NCI-H510A (cell line): ENCODE data around the gene STUM.
"Not testable (repeated sequence)": the region's sequence is repeated elsewhere in the genome, so short reads cannot be mapped to it uniquely, and the experiment has no call there.

ENCODE experiments used
- DNase-seq: peaks from one replicate; lab custom pipeline; 2025; lab: John Stamatoyannopoulos, UW

Gene STUM

DNA sequence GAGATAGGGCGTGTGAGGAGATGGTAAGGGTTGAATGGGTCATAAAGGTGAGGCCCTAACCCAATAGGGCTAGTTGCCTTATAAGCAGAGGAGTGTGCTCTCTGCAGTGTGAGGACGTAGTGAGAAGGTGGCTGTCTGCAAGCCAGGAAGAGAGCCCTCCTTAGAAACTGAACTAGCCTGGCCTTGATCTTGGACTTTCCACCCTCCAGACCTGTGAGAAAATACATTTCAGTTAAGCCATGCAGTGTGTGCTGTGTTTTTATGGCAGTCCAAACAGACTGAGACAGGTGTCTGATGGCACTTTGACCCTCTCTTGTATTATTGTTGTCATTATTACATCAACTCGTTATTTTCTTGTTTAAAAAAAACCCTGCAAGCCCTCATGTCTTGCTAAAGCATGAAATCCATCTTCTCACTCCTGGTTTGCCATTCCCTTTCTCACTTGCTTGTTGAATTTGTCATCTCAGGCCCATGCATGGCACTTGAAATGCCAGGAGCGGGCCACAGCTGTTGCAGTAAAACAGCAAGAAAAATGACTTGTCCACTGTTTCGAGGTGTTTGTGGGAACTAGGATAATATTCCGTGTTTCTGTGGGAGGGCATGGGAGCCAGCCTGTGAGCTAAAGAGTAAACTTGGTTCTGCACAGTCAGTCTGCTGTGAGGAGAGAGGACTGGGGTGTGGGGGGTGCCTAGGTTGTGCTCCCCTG is 78.6 kb downstream of the STUM start:
- DNase-seq, result no peak

DNA sequence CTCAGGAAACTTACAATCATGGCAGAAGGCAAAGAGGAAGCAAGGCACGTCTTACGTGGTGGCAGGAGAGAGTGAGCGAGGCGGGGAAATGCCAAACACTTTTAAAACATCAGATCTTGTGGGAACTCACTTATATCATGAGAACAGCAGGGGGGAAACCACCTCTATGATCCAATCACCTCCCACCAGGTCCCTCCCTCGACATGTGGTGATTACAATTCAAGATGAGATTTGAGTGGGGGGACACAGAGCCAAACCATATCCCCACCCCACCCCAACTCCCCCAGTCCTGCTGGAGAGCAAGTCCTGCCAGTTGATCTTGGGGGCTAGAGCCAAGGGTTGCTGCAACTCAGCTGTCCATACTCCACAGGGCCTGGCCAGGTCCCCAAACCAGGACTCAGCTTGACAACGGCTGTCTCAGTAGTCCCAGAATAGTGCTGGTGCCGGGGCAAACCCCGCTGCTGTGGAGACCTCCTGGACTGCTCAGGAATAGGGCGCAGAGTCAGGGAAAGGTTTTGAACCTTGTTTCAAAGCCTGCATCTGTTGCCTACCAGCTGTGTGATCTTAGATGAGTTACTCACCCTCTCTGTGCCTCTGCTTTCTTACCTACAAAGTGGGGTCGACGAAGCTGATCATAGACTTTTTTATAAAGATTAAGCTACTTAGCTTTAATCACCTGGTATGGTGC is 79.5 kb downstream of the STUM start:
- DNase-seq, result no peak

DNA sequence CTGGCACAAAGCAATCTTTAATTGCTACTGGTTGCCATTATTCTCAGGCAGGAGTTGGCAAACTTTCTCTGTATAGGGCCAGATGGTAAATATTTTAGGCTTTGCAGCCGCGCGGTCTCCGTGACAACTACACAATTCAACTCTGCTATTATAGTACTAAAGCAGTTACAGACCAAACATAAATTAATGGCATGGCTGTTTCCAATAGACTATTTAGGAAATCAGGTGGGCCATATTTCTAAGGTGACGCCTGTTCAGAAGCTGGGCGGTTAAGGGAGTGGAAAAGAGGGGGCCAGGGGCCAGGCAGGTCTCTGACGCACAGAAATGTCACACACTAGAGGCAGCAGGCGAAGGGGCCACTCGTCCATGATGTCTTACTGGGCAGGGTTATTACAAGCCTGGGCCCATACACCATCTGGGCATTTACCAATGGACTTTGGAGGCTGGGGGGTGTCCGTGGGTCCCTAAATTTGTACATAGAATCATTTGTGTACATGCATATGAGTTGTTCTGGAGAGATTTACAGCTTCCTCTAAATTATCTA is 80.1 kb downstream of the STUM start:
- no peak for DNase-seq

DNA sequence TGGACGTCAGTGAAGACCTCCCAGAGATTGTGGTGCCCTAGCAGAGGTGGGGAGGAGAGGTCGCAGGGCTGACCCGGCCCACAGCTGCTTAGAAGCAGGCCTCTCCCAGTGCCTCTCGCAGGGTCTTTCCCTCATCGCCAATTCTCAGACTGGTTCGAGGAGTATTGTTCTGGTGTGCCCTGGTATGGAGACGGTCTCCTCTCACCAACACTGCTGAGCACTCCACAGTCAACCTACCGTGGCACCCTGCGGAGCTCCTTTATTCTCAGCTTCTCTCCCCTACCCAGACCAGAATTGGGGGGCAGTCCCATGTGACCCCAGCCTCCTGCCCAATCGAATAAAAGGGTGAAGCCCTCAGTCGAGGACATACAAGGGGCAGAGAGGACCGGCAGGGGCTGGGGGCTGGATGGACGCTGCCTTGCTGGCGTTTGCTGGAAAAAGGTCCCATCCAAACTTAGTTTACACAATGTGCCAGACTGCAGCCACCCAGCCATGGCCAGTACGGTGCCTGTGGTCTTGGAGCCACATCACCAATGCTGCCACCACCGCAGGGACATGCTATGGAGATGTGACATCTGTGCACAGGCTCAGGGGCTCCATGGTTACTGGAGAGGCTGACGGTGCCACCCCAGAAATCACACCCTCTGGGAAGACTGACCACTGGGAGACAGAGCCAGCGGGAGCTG is 80.8 kb downstream of the STUM start:
- DNase-seq, result no peak

DNA sequence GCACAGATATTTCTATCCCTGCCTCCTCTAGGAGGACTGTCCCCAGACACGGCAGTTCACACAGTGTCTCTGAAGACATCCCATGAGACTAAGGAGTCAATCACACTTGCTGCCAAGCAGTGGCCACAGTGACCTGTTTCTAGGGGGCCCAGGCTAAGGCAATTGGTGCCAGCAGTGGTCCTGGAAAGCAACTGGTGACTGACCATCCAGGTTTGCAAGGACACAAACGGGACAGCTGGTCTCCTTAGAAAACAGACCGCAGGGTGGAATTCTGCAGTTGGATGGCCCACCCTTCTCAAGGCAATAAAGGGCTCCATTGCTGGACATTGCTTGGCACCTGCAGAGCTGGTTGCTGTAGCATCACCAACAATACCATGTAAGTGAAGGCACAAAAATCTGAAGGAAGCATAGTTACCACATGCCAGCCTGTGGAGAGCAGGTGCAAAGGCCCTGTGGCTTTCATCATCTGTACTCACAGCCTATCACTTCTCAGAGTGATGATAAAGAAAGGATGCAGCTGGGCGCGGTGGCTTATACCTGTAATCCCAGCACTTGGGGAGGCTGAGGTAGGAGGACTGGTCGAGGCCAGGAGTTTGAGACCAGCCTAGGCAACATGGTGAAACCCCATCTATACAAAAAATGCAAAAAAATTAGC is 81.5 kb downstream of the STUM start:
- no peak for DNase-seq

DNA sequence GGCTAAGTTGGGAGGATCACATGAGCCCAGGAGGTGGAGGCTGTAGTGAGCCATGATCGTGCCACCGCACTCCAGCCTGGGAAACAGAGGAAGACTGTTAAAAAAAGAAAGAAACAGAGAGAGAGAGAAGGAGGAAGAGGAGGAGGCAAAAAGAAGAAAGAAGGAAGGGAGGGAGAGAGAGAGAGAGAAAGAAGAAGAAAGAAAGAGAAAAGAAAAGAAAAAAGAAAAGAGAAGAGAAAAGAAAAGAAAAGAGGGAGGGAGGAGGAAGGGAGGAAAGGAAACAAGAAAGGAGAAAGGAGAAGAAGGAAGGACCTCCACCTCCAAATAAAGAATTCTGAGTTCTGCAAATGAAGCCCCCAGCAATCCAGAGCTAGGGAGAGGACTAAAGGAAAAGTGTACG is 82.0 kb downstream of the STUM start:
- no peak for DNase-seq

DNA sequence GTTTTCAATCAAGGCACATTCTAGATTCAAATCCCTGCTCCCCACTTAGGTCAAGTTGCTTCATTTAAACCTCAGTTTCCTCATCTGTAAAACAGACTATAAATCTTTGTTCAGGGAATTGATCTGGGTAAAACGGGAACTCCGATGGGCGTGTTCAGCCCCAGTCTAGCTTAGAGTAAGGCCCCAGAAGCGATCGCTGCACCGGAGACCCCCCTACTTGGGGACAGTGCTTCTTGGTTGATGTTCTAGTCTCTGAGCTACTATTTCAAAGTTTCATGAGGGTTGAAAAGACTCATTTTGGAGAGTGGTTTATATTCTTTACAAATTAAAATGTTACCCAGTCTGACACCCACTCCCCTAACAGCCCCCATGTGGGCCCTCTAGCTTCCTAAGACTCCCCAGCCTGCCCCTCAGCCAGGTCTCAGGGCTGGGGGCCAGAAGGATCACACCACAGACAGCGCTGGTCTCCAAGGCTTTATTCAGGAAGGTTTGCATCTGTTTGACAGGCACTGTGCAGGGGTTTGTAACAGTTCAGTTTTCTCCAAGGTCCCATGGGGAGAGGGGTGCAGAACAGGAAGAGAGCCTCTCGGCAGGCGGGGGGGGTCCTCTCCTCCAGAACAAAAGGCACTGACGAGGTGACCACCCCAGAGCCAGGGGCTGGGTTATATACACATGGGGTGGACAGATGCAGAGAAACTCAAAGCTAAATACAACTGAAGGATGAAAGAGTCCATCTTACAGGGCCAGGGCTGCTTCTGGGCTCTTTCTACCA is 82.9 kb downstream of the STUM start:
- no peak for DNase-seq

DNA sequence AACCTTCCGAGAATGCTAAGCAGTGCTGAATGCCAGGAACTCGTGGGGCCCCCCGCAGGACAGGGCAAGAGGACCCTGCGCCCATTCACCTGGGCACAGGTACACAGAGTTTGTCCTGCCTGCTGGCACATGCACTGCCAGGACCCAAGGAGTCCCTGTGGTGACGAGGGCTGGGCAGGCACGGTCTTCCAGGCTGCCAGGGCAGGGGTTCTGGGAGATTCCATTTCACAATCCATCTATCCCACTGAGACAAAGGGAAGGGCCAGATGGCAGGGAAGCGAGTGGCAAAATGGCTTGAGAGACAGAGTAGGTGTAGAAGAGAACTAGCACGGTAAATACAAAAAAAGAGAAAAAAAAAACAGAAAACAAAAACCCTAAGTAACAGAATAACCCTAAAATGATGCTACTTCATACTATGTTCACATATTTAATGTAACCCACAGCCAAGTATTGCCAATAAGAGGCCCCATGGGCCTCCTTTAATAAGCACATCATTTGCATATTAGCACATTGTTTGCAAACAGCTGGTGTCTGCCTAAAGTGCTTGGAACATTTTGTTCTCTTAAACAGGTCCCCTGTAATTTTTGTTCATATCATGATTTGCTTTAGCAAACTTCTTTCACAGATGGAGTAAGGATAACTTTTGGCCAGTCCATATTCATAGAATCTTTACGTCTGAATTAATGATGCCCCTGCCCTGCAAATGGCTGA is 83.8 kb downstream of the STUM start:
- no peak for DNase-seq

DNA sequence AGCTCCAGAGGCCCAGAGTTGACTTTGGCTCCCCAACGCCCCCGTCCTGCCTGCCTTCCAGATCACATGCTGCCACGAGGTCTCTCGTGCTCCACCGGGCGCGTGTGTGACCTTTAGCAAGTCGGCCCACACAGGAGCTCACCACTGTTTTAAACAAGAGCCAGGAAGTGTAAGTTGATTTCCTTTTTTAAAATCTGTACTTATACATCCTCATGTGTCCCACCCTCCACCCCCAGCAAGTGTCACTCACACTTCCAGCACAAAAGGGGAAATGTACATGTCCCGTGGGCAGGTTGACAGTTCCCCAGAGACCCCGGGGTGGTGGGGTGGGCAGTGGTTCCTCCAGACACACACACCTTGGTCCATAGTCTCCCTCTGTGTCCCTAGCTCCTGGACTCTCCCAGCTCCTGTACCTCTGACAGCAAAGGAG is 84.4 kb downstream of the STUM start:
- no peak for DNase-seq

DNA sequence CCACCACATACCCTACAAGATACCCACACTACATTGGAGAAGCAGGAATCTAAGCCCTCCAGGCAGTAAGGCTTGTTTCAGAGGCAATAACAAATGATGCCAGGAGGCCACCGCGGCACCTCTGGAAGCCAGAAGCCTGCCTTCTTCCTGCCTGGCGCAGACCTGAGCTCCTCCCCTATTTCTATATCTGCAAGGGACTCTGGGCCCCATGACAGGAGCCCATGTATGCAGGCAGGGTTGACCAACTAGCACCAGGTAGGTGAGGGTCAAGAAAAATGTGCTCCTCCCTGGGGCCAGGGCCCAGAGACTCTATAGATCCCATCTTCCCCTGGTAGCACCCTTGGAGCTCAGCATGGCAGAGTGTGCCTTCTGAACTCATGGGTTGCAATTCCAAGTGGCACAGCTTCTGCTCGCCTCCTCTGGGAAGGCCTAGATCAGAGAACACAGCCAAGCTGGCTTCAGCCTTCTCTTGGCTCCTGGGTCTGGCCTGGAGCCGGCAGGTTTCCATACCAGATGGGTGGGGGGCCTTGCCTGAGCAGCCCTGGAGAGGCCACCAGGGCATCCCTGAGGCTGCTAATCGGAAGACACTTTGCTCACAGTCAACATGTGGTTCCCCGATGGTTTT is 85.1 kb downstream of the STUM start:
- DNase-seq, result no peak

DNA sequence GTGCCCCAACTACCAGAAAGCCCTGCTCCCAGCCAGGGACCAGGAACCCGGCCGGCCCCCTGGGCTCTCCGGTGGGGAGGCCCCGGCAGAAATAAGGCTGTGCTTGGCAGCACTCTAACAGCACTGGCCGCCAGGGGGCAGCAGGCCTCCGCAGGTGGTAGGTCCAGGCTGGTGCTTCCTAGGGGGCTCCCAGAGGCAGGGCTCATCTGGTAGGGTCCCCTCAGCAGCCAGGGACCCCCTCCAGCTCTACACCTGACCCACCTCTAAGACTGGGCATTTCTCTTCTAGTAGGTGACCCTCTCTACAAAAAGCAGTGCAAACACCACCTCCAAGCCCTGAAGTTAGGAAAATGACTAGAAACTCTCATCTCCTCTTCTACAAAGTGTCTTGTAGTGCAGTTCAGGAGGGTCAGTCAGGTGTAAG is 85.6 kb downstream of the STUM start:
- no peak for DNase-seq

DNA sequence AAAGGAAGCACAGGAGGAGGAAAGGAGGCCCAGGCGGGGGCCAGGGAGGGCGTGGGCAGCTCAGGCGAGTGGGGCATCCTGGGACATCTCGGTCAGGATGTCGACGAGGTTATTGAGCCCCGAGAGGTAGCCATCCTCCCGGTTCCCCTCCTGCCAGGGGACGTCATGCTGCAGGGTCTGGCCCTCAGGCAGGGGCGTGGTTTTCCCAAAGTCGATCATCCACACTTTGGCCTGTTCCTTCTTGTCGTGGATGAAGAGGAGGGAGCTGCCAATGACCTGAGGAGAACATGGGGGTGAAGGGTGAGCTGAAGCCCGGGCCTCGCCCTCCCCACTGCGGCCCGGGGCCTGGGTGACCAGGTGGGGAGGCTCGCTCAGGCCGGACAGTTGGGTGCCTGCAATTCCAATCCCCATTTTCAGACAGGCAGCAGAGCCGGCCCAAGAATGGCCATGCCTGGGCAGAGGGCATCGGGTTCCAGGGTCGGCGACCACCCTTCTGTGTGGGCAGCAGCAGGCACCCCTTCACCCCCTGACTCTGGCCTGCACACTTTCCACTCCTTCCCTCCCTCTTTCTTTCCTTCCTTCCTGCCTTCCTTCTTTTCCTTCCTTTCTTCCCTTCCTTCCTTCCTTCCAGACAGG is 86.2 kb downstream of the STUM start:
- DNase-seq, result no peak

DNA sequence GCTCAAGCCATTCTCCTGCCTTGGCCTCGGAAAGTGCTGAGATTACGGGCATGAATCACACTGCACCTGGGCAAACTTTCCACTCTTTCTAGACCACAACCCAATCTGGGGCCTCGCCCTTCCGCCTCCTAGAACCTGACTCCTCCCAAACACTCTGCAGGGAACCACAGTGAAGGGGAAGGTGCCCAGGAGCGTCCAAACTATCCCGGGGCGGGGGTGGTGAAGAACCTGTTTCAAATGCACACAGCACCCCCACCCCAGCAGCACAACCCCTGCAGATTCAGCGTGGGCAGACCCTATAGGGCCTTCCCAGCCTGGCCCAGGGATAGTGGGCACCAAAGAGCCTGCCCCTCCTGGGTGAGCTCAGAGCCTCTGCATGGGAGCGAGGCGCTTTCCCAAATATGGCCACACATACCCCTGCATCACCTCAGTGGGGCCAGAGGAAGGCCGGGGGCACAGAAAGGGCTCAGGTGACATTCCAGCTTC is 86.9 kb downstream of the STUM start:
- DNase-seq, result no peak

DNA sequence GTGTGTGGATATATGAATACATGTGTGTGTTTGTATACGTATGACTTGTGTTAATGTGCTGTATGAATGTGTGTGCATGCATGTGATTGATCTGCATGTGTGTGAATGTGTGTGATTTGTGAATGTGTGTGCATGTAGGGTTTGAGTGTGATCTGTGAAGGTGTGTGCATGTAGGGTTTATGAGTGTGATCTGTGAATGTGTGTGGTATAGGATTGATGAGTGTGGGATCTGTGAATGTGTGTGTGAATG is 88.2 kb downstream of the STUM start:
- no peak for DNase-seq

DNA sequence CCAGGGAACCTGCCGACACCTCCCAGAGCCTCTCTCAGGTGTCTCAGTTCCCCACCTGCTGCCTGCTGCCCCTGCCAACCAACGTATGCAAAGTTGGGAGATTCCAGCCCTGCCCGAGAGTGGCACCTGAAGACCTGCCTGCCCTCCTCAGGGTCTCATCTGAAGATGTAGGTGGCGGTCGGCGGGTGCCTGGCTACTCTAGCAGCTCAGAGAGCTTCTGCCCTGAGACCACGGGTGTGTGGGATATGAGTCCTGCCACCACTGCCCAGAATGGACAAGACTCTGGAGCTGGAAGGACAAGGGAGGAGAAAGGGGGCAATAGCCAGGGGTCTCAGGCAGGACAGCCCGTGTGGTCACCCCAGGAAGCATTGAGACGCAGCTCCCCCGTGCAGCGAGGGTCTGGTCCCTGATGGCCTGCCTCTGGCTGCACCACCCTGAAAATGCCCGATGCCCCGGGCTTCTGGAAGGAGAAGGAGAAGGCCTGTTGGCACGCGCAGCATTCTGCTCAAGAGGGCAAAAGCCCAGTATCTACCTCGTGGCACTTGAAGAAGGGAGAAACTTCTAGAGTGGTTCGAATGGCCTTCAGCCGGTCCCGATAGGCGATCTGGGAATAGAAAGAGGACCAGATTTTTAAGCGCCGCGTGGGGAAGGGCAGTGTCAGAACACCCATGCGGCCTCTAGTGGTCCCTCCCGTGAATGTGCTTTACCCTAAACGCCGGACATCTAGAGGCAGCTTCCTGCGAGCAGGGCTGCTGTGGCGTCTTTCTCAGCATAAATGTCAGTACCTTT is 88.8 kb downstream of the STUM start:
- no peak for DNase-seq

DNA sequence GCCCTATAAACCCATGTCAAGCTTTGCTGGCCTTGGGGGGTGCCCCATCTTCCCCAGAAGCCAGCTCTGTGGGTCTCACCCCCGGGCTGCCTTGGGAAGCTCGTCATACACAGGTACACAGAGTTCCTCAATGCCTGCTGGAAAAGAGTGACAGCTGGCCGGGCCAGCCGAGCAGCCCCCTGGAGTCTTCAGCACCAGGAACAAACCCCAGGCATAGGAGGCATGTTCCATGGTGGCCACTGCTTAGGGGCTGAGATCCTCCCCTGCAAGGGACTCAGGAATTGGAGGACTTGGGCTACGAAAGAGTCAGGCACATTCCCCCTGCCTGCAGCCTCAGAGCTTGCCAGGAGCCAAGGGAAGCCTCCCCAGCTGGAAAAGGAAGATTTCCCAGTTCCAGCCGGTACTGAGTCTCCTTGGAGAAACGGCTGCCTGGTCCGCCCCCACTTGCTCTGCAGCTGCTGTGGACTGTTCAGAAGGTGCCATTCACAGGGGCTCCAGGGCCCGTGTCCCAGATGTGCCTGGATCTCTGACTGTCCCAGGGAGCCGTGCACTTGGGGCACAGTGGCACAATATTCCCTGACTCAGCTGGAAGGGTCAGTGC is 89.5 kb downstream of the STUM start:
- no peak for DNase-seq

DNA sequence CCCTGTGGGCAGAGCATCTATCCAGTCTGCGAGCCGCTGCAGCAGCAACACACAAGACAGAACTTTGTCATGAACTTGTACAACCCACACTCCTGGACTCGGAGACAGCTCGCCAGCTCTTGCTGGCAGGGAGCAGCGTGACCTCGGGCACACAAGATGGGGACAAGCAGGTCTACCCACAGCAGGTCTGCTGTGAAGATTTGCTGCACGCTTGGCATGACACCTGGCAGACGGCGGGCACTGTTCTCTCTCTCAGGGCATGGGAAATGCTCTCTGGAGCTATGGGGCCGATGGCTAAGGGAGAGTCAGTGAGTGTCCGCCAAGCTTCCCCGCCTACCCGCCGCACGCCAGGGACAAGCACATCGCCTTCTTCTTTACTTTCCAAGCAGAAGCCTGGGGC is 90.0 kb downstream of the STUM start:
- DNase-seq, result no peak

DNA sequence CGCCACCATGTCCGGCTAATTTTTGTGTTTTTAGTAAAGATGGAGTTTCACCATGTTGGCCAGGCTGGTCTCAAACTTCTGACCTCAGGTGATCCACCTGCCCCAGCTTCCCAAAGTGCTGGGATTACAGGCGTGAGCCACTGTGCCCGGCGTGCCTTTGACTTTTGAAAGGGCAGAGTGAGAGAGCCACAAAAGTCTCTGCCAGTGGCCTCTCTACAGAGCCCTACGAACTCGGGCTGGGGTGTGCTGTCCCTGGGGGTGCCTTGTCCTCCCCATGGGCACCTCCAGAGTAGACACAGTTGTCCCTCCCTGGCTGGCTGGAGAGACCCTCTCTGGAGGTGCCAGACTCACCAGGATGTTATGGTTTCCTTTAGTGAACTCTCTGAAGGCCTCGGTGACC is 90.6 kb downstream of the STUM start:
- DNase-seq, result not testable (repeated sequence)

DNA sequence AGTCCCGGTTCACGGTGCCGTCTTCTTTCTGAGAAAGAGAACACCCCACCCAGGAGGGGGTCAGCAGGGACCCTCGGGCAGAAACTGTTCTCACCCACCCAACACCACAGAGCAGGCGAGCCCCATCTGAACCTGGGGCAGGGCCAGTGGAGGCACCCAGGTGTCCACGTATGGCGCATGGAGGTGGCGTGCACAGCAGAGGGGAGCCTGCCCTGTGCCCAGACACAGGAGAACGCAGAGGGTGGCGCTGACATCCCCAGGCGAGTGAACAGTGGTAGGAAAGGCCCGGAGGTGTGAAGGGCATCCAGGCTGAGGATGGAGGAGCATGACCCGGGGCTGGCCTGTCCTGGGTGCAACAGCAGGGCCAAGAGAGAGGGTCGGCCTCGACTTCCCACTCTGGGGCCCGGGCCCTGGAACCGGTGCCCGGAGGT is 91.1 kb downstream of the STUM start:
- no peak for DNase-seq
